OCI-LY3 (cell line): ENCODE data around the gene APBB1IP.

Experiments used
- H2AFZ ChIP-seq: fragments of 200-600, 300-600 bp; shearing (Covaris generic); 2 replicates; pipeline ENCODE4 v1.6.0; 2014; ENCODE audit warnings: antibody characterized with exemption, low read depth, low read length
- H3K27ac ChIP-seq: fragments of 200-600, 300-600 bp; sonication (generic); 2 replicates; pipeline ENCODE4 v1.5.1; 2014; ENCODE audit warnings: mild to moderate bottlenecking, low read length, moderate library complexity, mixed read lengths
- H3K27me3 ChIP-seq: fragments of 200-600, 300-600 bp; sonication (generic); 2 replicates; pipeline ENCODE4 v1.6.1; 2014; ENCODE audit warnings: low read depth, low read length, mixed read lengths
- H3K36me3 ChIP-seq: fragments of 200-600, 300-600 bp; sonication (generic); replicated peaks from 2 replicates; pipeline ENCODE3; 2014; ENCODE audit warnings: low read depth, low read length, mixed read lengths
- H3K4me1 ChIP-seq: fragments of 300-600, 200-600 bp; sonication (generic); 2 replicates; pipeline ENCODE4 v1.6.1; 2014; ENCODE audit warnings: low read length, mixed read lengths
- H3K4me2 ChIP-seq: fragments of 200-600, 300-600 bp; sonication (generic); 2 replicates; pipeline ENCODE4 v1.6.1; 2014; ENCODE audit warnings: low read length, mixed read lengths
- H3K4me3 ChIP-seq: fragments of 300-600, 200-600 bp; sonication (generic); 2 replicates; pipeline ENCODE4 v1.5.1; 2014; ENCODE audit warnings: antibody characterized with exemption, mild to moderate bottlenecking, low read length, moderate library complexity
- H3K79me2 ChIP-seq: fragments of 300-600, 200-600 bp; shearing (Covaris generic); 2 replicates; pipeline ENCODE4 v1.6.1; 2014; ENCODE audit warnings: mild to moderate bottlenecking, low read length, mixed read lengths
- H3K9ac ChIP-seq: fragments of 300-600, 200-600 bp; shearing (Covaris generic); 2 replicates; pipeline ENCODE4 v1.6.0; 2014; ENCODE audit warnings: mild to moderate bottlenecking, low read length, moderate library complexity
- H3K9me3 ChIP-seq: fragments of 200-600, 300-600 bp; shearing (Covaris generic); 2 replicates; pipeline ENCODE4 v1.6.1; 2014; ENCODE audit warnings: low read length, mixed read lengths; ENCODE audit not compliant: insufficient read depth
- H4K20me1 ChIP-seq: fragments of 200-600, 300-600 bp; sonication (generic); 2 replicates; pipeline ENCODE4 v1.6.1; 2016; ENCODE audit warnings: low read length, mixed read lengths; ENCODE audit not compliant: insufficient read depth
- EZH2phosphoT487 ChIP-seq: fragments of 200-600 bp; shearing (Covaris generic); IDR thresholded peaks from 2 replicates; pipeline ENCODE4 v1.6.1; 2018; ENCODE audit warnings: antibody characterized with exemption, mixed run types, low read depth
- TF ChIP-seq, protein P1 (sequence below): fragments of 200-600, 300-600 bp; sonication (generic); IDR thresholded peaks from 2 replicates; pipeline ENCODE4 v1.5.1; 2014; ENCODE audit warnings: antibody characterized with exemption, low read length, low read depth

APBB1IP gene

DNA sequence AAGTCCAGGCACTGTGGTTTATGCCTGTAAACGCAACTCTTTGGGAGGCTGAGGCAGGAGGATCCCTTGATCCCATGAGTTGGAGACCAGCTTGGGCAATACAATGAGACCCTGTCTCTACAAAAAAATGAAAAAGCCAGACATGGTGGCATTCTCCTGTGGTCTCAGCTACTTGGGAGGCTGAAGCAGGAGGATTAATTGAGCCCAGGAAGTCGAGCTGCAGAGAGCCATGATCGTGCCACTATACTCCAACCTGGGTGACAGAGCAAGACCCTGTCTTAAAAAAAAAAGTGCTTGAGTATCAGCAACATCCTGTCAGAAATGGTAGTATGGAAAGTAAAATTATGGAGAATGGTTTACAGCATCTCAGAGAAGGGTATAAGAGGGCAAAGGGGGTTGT is 11.6 kb downstream of the APBB1IP start:
- Histone ChIP-seq H3K9ac (no peak overlapping the region), H3K27me3 (no peaks in the 10 kb centered on the region), H3K4me2 (no peak overlapping the region), H4K20me1 (peaks cover 4% of the 10 kb centered on the region; the same call in 1 of the 2 replicates), H3K36me3 (peaks cover 31% of the 10 kb centered on the region), H3K4me1 (peaks cover 48% of the 10 kb centered on the region), H3K27ac (no peak overlapping the region), H3K9me3 (no peaks in the 10 kb centered on the region), H3K4me3 (no peak overlapping the region), H2AFZ (no peak overlapping the region), H3K79me2 (peaks cover 81% of the 10 kb centered on the region)
- TF ChIP-seq EZH2phosphoT487 = no peak
- TF ChIP-seq, protein P1, sequence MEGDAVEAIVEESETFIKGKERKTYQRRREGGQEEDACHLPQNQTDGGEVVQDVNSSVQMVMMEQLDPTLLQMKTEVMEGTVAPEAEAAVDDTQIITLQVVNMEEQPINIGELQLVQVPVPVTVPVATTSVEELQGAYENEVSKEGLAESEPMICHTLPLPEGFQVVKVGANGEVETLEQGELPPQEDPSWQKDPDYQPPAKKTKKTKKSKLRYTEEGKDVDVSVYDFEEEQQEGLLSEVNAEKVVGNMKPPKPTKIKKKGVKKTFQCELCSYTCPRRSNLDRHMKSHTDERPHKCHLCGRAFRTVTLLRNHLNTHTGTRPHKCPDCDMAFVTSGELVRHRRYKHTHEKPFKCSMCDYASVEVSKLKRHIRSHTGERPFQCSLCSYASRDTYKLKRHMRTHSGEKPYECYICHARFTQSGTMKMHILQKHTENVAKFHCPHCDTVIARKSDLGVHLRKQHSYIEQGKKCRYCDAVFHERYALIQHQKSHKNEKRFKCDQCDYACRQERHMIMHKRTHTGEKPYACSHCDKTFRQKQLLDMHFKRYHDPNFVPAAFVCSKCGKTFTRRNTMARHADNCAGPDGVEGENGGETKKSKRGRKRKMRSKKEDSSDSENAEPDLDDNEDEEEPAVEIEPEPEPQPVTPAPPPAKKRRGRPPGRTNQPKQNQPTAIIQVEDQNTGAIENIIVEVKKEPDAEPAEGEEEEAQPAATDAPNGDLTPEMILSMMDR = no peak

DNA sequence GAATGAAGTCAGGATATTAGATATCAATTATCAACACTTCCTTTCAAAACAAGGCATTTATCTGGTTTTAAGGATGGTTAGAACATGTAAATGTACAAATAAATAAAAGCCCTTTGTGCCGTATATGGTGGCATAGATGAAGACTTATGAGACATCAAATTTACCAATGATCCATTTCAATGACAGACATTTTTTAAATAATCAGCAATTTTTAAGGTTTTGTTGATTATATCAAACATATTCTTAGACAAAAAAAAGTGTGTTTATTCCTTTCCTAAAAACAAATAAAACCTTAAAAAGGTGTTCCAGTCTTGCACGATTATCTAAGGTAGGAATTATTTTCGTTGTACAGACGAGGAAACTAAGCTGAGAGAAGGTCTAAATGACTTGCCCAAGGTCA is 13.8 kb downstream of the APBB1IP start:
- Histone ChIP-seq H2AFZ (no peak overlapping the region), H3K4me1 (peaks cover 51% of the 10 kb centered on the region), H3K27me3 (no peaks in the 10 kb centered on the region), H3K4me2 (no peak overlapping the region), H3K9ac (no peak overlapping the region), H3K9me3 (no peaks in the 10 kb centered on the region), H3K79me2 (peaks cover 92% of the 10 kb centered on the region), H4K20me1 (peaks cover 4% of the 10 kb centered on the region; the same call in 1 of the 2 replicates), H3K4me3 (no peak overlapping the region), H3K27ac (no peak overlapping the region), H3K36me3 (peaks cover 24% of the 10 kb centered on the region)
- no peak for TF ChIP-seq EZH2phosphoT487
- TF ChIP-seq, protein P1 = no peak

DNA sequence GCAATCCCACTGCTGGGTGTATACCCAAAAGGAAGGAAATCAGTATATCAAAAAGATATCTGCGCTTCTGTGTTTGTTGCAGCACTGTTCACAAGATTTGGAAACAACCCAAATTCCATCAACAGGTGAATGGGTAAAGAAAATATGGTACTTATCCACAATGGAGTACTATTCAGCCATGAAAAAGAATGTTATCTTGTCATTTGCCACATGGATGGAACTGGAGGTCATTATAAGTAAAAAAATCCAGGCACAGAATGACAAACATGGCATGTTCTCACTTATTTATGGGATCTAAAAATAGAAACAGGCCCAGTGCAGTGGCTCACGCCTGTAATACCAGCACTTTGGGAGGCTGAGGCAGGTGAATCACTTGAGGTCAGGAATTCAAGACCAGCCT is 15.7 kb downstream of the APBB1IP start:
- no peak overlapping the region for H3K4me2 ChIP-seq

DNA sequence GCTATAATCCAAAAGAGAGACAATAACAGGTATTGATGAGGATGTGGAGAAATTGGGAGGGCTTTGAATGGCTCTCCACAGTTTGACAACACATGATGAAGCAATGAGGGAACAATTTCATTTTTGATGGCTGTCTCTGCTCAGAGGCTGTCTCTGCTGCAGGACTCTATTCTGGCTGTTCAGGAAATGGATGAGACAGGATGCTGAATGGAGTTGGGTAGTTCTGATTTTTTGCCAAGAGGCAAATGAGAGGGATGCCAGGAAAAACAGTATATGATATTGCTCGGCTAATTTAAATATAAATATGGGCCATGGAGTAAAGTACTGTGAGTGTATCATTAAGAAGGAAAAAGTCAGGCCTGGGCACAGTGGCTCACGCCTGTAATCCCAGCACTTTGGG is 16.8 kb downstream of the APBB1IP start:
- no peak for TF ChIP-seq EZH2phosphoT487
- TF ChIP-seq, protein P1 = no peak
- H3K9me3 ChIP-seq = no peaks in the 10 kb centered on the region
- H3K4me3 ChIP-seq = no peak overlapping the region
- no peaks in the 10 kb centered on the region; the same call in 1 of the 2 replicates for H4K20me1 ChIP-seq
- peaks cover 39% of the 10 kb centered on the region for H3K4me1 ChIP-seq
- H3K27ac ChIP-seq = peak overlapping the region; percentile 40
- peaks cover 89% of the 10 kb centered on the region for H3K79me2 ChIP-seq
- H3K4me2 ChIP-seq = peak overlapping the region; percentile 90
- H3K9ac ChIP-seq = peak overlapping the region; percentile 17; the same call in 1 of the 2 replicates
- no peaks in the 10 kb centered on the region for H3K27me3 ChIP-seq
- no peak overlapping the region for H2AFZ ChIP-seq
- H3K36me3 ChIP-seq = peaks cover 30% of the 10 kb centered on the region

More for the DNA sequence above, 15.7 kb downstream of the APBB1IP start:
- Histone ChIP-seq H3K9ac (no peak overlapping the region), H3K4me1 (peaks cover 48% of the 10 kb centered on the region), H3K9me3 (no peaks in the 10 kb centered on the region), H3K27ac (no peak overlapping the region), H3K4me3 (no peak overlapping the region), H3K79me2 (peaks cover 95% of the 10 kb centered on the region), H3K36me3 (peaks cover 29% of the 10 kb centered on the region), H4K20me1 (peaks cover 4% of the 10 kb centered on the region; the same call in 1 of the 2 replicates), H2AFZ (no peak overlapping the region), H3K27me3 (no peaks in the 10 kb centered on the region)
- TF ChIP-seq, protein P1 = no peak
- no peak for TF ChIP-seq EZH2phosphoT487
